MM.1S (cell line): ENCODE measurements around the gene SERF2.

Source experiments
- CTCF ChIP-seq: fragments of 300-600 bp; sonication (generic); IDR thresholded peaks from 2 replicates; pipeline ENCODE4 v1.5.1; 2016; ENCODE audit warnings: antibody characterized with exemption, low read length, mixed read lengths
- EZH2phosphoT487 ChIP-seq: fragments of 300-600 bp; sonication (generic); IDR thresholded peaks from 2 replicates; pipeline ENCODE4 v1.6.1; 2018; ENCODE audit warnings: antibody characterized with exemption, low read length

- TF ChIP-seq CTCF (no peak), EZH2phosphoT487 (no peak)
Measured at GRCh38 chr15:43763819-43764446, 28.2 kb upstream of the SERF2 start.
